ENCODE data around the gene ESPN. TPM values are rescaled to one million over a fixed set of nuclear protein-coding genes. Genes with fewer than 3 reads are reported as not detected.

Gene ESPN
- total RNA-seq, 1 donor from 2014 or later, result 0.36 TPM

- Mint-ChIP-seq H3K27me3 (ENCODE audit: unreplicated experiment) (peaks cover 9% of the 10 kb centered on the region), H3K27ac (ENCODE audit: unreplicated experiment) (no peak overlapping the region), H3K4me3 (ENCODE audit: unreplicated experiment) (no peak overlapping the region), H3K4me1 (ENCODE audit: unreplicated experiment) (peaks cover 7% of the 10 kb centered on the region), H3K36me3 (ENCODE audit: low read depth, unreplicated experiment) (peaks cover 4% of the 10 kb centered on the region), H3K9me3 (ENCODE audit: unreplicated experiment) (no peaks in the 10 kb centered on the region)
- no peak for DNase-seq (ENCODE audit: low spot score)
- no peak for TF ChIP-seq CTCF (IDR thresholded peaks at IDR 0.05; ENCODE audit: unreplicated experiment)
Observed at GRCh38 chr1:6446665-6447015, 22.1 kb downstream of the ESPN start.

- H3K9me3 Mint-ChIP-seq (ENCODE audit: unreplicated experiment), result no peaks in the 10 kb centered on the region
- no peak overlapping the region for H3K4me3 Mint-ChIP-seq (ENCODE audit: unreplicated experiment)
- H3K27ac Mint-ChIP-seq (ENCODE audit: unreplicated experiment), result no peak overlapping the region
Observed at GRCh38 chr1:6447016-6447817, 22.6 kb downstream of the ESPN start.

GRCh38 chr1:6447818-6448748, 23.5 kb downstream of the ESPN start:
- no peak for DNase-seq (ENCODE audit: low spot score)
- peaks cover 11% of the 10 kb centered on the region for H3K27me3 Mint-ChIP-seq (ENCODE audit: unreplicated experiment)
- peaks cover 7% of the 10 kb centered on the region for H3K4me1 Mint-ChIP-seq (ENCODE audit: unreplicated experiment)
- peaks cover 4% of the 10 kb centered on the region for H3K36me3 Mint-ChIP-seq (ENCODE audit: low read depth, unreplicated experiment)
- peak; percentile 19 for TF ChIP-seq CTCF (IDR thresholded peaks at IDR 0.05; ENCODE audit: unreplicated experiment)
- no peak overlapping the region for H3K27ac Mint-ChIP-seq (ENCODE audit: unreplicated experiment)
- H3K4me3 Mint-ChIP-seq (ENCODE audit: unreplicated experiment), result no peak overlapping the region
- no peaks in the 10 kb centered on the region for H3K9me3 Mint-ChIP-seq (ENCODE audit: unreplicated experiment)

More at GRCh38 chr1:6447016-6447817, 22.6 kb downstream of the ESPN start:
- no peak for TF ChIP-seq CTCF (IDR thresholded peaks at IDR 0.05; ENCODE audit: unreplicated experiment)
- DNase-seq (ENCODE audit: low spot score), result no peak
- H3K36me3 Mint-ChIP-seq (ENCODE audit: low read depth, unreplicated experiment), result peaks cover 4% of the 10 kb centered on the region
- H3K27me3 Mint-ChIP-seq (ENCODE audit: unreplicated experiment), result peaks cover 9% of the 10 kb centered on the region
- H3K4me1 Mint-ChIP-seq (ENCODE audit: unreplicated experiment), result peaks cover 7% of the 10 kb centered on the region

GRCh38 chr1:6448749-6449631, 24.4 kb downstream of the ESPN start:
- H3K4me3 Mint-ChIP-seq (ENCODE audit: unreplicated experiment), result peak overlapping the region; percentile 45
- H3K4me1 Mint-ChIP-seq (ENCODE audit: unreplicated experiment), result peaks cover 7% of the 10 kb centered on the region
- H3K36me3 Mint-ChIP-seq (ENCODE audit: low read depth, unreplicated experiment), result peaks cover 4% of the 10 kb centered on the region
- H3K9me3 Mint-ChIP-seq (ENCODE audit: unreplicated experiment), result no peaks in the 10 kb centered on the region
- no peak overlapping the region for H3K27ac Mint-ChIP-seq (ENCODE audit: unreplicated experiment)
- peaks cover 14% of the 10 kb centered on the region for H3K27me3 Mint-ChIP-seq (ENCODE audit: unreplicated experiment)
- DNase-seq (ENCODE audit: low spot score), result peak; percentile 36
- TF ChIP-seq CTCF (IDR thresholded peaks at IDR 0.05; ENCODE audit: unreplicated experiment), result no peak
